Stimulated activated naive CD4-positive, alpha-beta T cell treated with Interleukin-2 at 50 U/mL for 16 hours (primary cell): ENCODE results near the gene LRP2.

Experiments
- DNase-seq: peaks from one replicate; lab custom pipeline; 2025; lab: John Stamatoyannopoulos, UW

The LRP2 gene

GRCh38 chr2:169240405-169240804 lies 121.9 kb downstream of the LRP2 start:
- DNase-seq = no peak

GRCh38 chr2:169237939-169238338 lies 124.4 kb downstream of the LRP2 start:
- DNase-seq = no peak

GRCh38 chr2:169237286-169237685 lies 125.0 kb downstream of the LRP2 start:
- DNase-seq = no peak

- no peak for DNase-seq
These were observed 129.7 kb downstream of the LRP2 start for GRCh38 chr2:169232551-169233154.

GRCh38 chr2:169230204-169230603 lies 132.1 kb downstream of the LRP2 start:
- no peak for DNase-seq

GRCh38 chr2:169229590-169229989 lies 132.7 kb downstream of the LRP2 start:
- no peak for DNase-seq

- DNase-seq = no peak
These were observed 136.4 kb downstream of the LRP2 start for GRCh38 chr2:169225906-169226305.

GRCh38 chr2:169225233-169225750 lies 137.0 kb downstream of the LRP2 start:
- DNase-seq = no peak

GRCh38 chr2:169222665-169223064 lies 139.7 kb downstream of the LRP2 start:
- DNase-seq = no peak

- DNase-seq = no peak
These were observed 140.5 kb downstream of the LRP2 start for GRCh38 chr2:169221745-169222369.

GRCh38 chr2:169210917-169211316 lies 151.4 kb downstream of the LRP2 start:
- DNase-seq = no peak

- no peak for DNase-seq
These were observed 154.3 kb downstream of the LRP2 start for GRCh38 chr2:169208026-169208425.

- DNase-seq = no peak
These were observed 157.2 kb downstream of the LRP2 start for GRCh38 chr2:169205176-169205575.

GRCh38 chr2:169203952-169204351 lies 158.4 kb downstream of the LRP2 start:
- DNase-seq = no peak

GRCh38 chr2:169200756-169201155 lies 161.6 kb downstream of the LRP2 start:
- DNase-seq = no peak

- no peak for DNase-seq
These were observed 168.7 kb downstream of the LRP2 start for GRCh38 chr2:169193618-169194017.

- DNase-seq = no peak
These were observed 172.0 kb downstream of the LRP2 start for GRCh38 chr2:169190197-169190775.

- DNase-seq = no peak
These were observed 173.2 kb downstream of the LRP2 start for GRCh38 chr2:169189132-169189531.

GRCh38 chr2:169185711-169186110 lies 176.6 kb downstream of the LRP2 start:
- DNase-seq = no peak

- DNase-seq = no peak
These were observed 178.3 kb downstream of the LRP2 start for GRCh38 chr2:169184074-169184473.

GRCh38 chr2:169182573-169182972 lies 179.8 kb downstream of the LRP2 start:
- no peak for DNase-seq

- no peak for DNase-seq
These were observed 183.4 kb downstream of the LRP2 start for GRCh38 chr2:169178804-169179390.

- no peak for DNase-seq
These were observed 184.0 kb downstream of the LRP2 start for GRCh38 chr2:169178364-169178763.
